K562 (cell line): ENCODE measurements around the gene SLC23A2. TPM values are rescaled to one million over a fixed set of nuclear protein-coding genes. Genes with fewer than 3 reads are reported as not detected.

Experiments used
- ATAC-seq: fragments of 200-7000 bp; cut with Tn5 transposase; 3 replicates; pipeline ENCODE4 v1.9.1; 2020; ENCODE audit warnings: moderate library complexity
- BruUV-seq: library from RNA; stranded (reverse); fragments of 400-500 nt; replicated peaks from 2 replicates; lab custom pipeline; 2021; lab: Mats Ljungman, UMichigan
- CTCF ChIA-PET: fragments of 300-600 bp; formaldehyde crosslinking; extraction: SDS; loops from one replicate; lab custom pipeline; 2021; ENCODE audit warnings: low intra/inter-chr PET ratio; lab: Yijun Ruan, JAX
- POLR2A ChIA-PET: fragments of 300-600, 350-650 bp; sonication (Branson Sonifier 250); formaldehyde crosslinking; extraction: SDS; loops from one replicate; lab custom pipeline; 2021; ENCODE audit warnings: antibody characterized with exemption, inconsistent platforms; lab: Yijun Ruan, JAX
- DNase-seq, 4 experiments: peaks; one replicate each; pipeline versions ENCODE4 v3.0.0 to v3.0.0-alpha.2; 2011 to 2018; ENCODE audit warnings: low spot score in 3 of 4, mixed read lengths in 3 of 4; ENCODE audit errors: extremely low read depth in 1 of 4
- FAIRE-seq: peaks from 2 replicates; lab custom pipeline; 2011; peaks lifted over from hg19 to GRCh38; lab: Jason Lieb, UNC
- H2AFZ ChIP-seq: 2 replicates; pipeline ENCODE4 v1.6.0; 2011; ENCODE audit warnings: low read depth, low read length, control low read depth, inconsistent platforms
- H3K27ac ChIP-seq: fragments of 200-600 bp; 3 replicates; pipeline ENCODE4 v1.8.0; 2011; ENCODE audit warnings: low read depth, mild to moderate bottlenecking, control low read depth, inconsistent platforms, low read length, moderate library complexity, mixed read lengths; ENCODE audit errors: extremely low read depth
- H3K27me3 ChIP-seq, 2 experiments: fragments of 300-600 bp in 1 of 2; 2 replicates in 1 of 2; 3 replicates in 1 of 2; pipeline versions ENCODE4 v1.6.0 to v1.8.0; 2011; ENCODE audit warnings: inconsistent platforms in 2 of 2, low read length in 2 of 2, mild to moderate bottlenecking in 1 of 2, mixed read lengths in 1 of 2, moderate library complexity in 1 of 2; ENCODE audit not compliant: control insufficient read depth in 2 of 2, insufficient read depth in 2 of 2
- H3K36me3 ChIP-seq: fragments of 300-600 bp; 3 replicates; pipeline ENCODE4 v1.8.0; 2011; ENCODE audit warnings: mild to moderate bottlenecking, low read length, inconsistent platforms; ENCODE audit not compliant: control insufficient read depth, insufficient read depth
- H3K4me1 ChIP-seq, 2 experiments: fragments of 200-600 bp in 1 of 2; replicated peaks in 1 of 2; 2 replicates in 1 of 2; 3 replicates in 1 of 2; pipeline versions ENCODE4 v1.5.1 to v1.8.0; 2011; ENCODE audit warnings: inconsistent platforms in 2 of 2, low read length in 2 of 2, mild to moderate bottlenecking in 1 of 2, mixed read lengths in 1 of 2, moderate library complexity in 1 of 2; ENCODE audit not compliant: control insufficient read depth in 2 of 2, insufficient read depth in 2 of 2
- H3K4me2 ChIP-seq: 2 replicates; pipeline ENCODE4 v1.6.1; 2011; ENCODE audit warnings: low read length, control low read depth, inconsistent platforms, mixed read lengths; ENCODE audit not compliant: insufficient read depth
- H3K4me3 ChIP-seq: fragments of 200-600 bp; sonication (generic), shearing (Covaris generic); 2 replicates; pipeline ENCODE4 v1.5.1; 2016; ENCODE audit warnings: control low read depth, inconsistent platforms
- H3K79me2 ChIP-seq: fragments of 200-600 bp; 3 replicates; pipeline ENCODE4 v1.8.0; 2011; ENCODE audit warnings: low read length, inconsistent platforms; ENCODE audit not compliant: control insufficient read depth, insufficient read depth
- H3K9ac ChIP-seq, 2 experiments: 2 replicates each; pipeline versions ENCODE4 v1.6.0 to v1.6.1; 2011; ENCODE audit warnings: low read depth in 2 of 2, low read length in 2 of 2, control low read depth in 1 of 2, inconsistent platforms in 1 of 2, mild to moderate bottlenecking in 1 of 2, mixed read lengths in 1 of 2; ENCODE audit not compliant: insufficient read depth in 1 of 2
- H3K9me1 ChIP-seq: one replicate; pipeline ENCODE4 v1.6.0; 2011; ENCODE audit warnings: inconsistent platforms, mild to moderate bottlenecking, low read length, moderate library complexity; ENCODE audit not compliant: control insufficient read depth, insufficient read depth
- H3K9me3 ChIP-seq: replicated peaks from 2 replicates; pipeline ENCODE4 v1.5.1; 2011; ENCODE audit warnings: low read depth, low read length, inconsistent platforms; ENCODE audit not compliant: control insufficient read depth, insufficient read depth
- H4K20me1 ChIP-seq: replicated peaks from 2 replicates; pipeline ENCODE4 v1.6.1; 2011; ENCODE audit warnings: low read length, inconsistent platforms, mixed read lengths; ENCODE audit not compliant: control insufficient read depth, insufficient read depth
- CBFB ChIP-seq: sonication (generic); formaldehyde crosslinking; IDR thresholded peaks from 2 replicates; pipeline ENCODE4 v1.4.0; 2020; ENCODE audit warnings: mild to moderate bottlenecking, missing genetic modification reagents
- GTF2E2 ChIP-seq: fragments of 200-800 bp; sonication (Bioruptor generic); IDR thresholded peaks from 2 replicates; pipeline ENCODE4 v1.6.1; 2016; ENCODE audit warnings: missing genetic modification characterization, missing compliant biosample characterization
- KDM1A ChIP-seq, 2 experiments: fragments of 450-650 bp; IDR thresholded peaks; 2 replicates each; pipeline ENCODE4 v1.6.1; 2016; ENCODE audit warnings: mild to moderate bottlenecking in 2 of 2
- POLR2G ChIP-seq: fragments of 200-400 bp; formaldehyde crosslinking; IDR thresholded peaks from 2 replicates; pipeline ENCODE4 v1.6.1; 2017; ENCODE audit warnings: low read depth, mild to moderate bottlenecking, antibody characterized with exemption, low read length, moderate library complexity
- THRAP3 ChIP-seq: fragments of 450-650 bp; IDR thresholded peaks from 2 replicates; pipeline ENCODE4 v1.6.1; 2016; ENCODE audit warnings: mild to moderate bottlenecking, inconsistent platforms, borderline replicate concordance
- ZNF23 ChIP-seq: fragments of 250-450 bp; sonication (Bioruptor Pico); IDR thresholded peaks from 2 replicates; pipeline ENCODE4 v1.4.0; 2020; ENCODE audit warnings: mild to moderate bottlenecking
- WGBS: fragments of 100-300 bp; shearing (Covaris generic); methylation state at CpG from one replicate; pipeline ENCODE4 v1.1.6; 2016; ENCODE audit warnings: low coverage, mixed read lengths; ENCODE audit not compliant: insufficient coverage; ENCODE audit errors: missing lambda C conversion rate; 5-methylcytosine and 5-hydroxymethylcytosine counted together
- in situ Hi-C: fragments of 300-500 bp; cut with MboI; formaldehyde crosslinking; loops from 4 replicates; pipeline ENCODE4 v1.15.0; 2018; ENCODE audit warnings: inconsistent platforms, mixed read lengths
- intact Hi-C: fragments of 100-400 bp; cut with micrococcal nuclease; formaldehyde crosslinking; loops from 2 replicates; pipeline ENCODE4 v1.14.2; 2022
- polyA plus RNA-seq, 8 experiments: library from polyadenylated mRNA; depleted of rRNA in 4 of 8; stranded (reverse) in 5 of 8; unstranded in 3 of 8; fragments of >200 nt; fragmentation: Nextera tagmentation in 2 of 8; fragmentation: Illumina TruSeq in 1 of 8; extraction: Ambion mirVana in 2 of 8; extraction: Trizol in 1 of 8; gene quantifications; 2 replicates each; pipeline versions ENCODE4 v1.2.1 to v1.2.3, GENCODE V29; 2011 to 2014; ENCODE audit warnings: inconsistent platforms in 1 of 8, missing spikeins in 1 of 8
- total RNA-seq, 7 experiments: library from RNA; depleted of rRNA in 6 of 7; stranded (reverse); fragments of >200 nt in 6 of 7; fragmentation: Illumina TruSeq in 2 of 7; extraction: Trizol in 2 of 7; gene quantifications; 2 replicates each; pipeline versions ENCODE4 v1.2.1 to v1.2.3, GENCODE V29; 2011 to 2021; ENCODE audit warnings: low replicate concordance in 1 of 7
- TF ChIP-seq, protein P1 (sequence below): IDR thresholded peaks from 2 replicates; pipeline ENCODE4 v1.6.1; 2012; ENCODE audit warnings: low read depth, low read length, improper control_type of control experiment, borderline replicate concordance

The SLC23A2 gene
- total and polyA plus RNA-seq, 9 of the 15 experiments (the other 6 are each of a cell fraction or from before 2014, with no cell fraction given) = 0.39 to 6.7 (median 3.2) TPM

DNA sequence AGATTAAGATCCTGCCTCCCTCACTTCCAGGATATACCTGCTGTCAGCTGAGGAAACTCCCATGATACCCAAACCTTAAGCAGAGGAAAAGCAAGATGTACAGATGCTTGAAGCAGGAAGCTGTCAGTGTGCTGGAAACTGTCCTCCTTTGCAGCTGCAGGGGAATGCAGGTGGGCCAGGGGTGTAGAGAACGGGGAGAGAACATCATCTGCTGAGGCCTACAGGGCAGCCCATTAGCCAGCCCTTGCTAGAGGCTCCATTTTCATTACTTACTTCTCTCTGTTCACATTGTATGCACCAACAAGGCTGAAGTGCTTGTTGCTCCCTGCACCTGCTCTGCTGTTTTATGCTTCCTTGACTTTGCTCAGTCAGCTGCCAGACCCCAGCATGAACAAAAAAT lies 160.5 kb downstream of the SLC23A2 start:
- H3K9me1 ChIP-seq = peaks cover 3% of the 10 kb centered on the region
- DNase-seq (no peak), FAIRE-seq (no peak), ATAC-seq (no peak)
- no peak overlapping the region for H3K9ac ChIP-seq
- no peak overlapping the region for H3K4me3 ChIP-seq
- TF ChIP-seq GTF2E2 (tag) (no peak), KDM1A (IDR thresholded peaks at IDR 0.05) (no peak), ZNF23 (CRISPR knock-in tag) (no peak), THRAP3 (no peak), POLR2G (no peak), CBFB (no peak)
- TF ChIP-seq, protein P1, sequence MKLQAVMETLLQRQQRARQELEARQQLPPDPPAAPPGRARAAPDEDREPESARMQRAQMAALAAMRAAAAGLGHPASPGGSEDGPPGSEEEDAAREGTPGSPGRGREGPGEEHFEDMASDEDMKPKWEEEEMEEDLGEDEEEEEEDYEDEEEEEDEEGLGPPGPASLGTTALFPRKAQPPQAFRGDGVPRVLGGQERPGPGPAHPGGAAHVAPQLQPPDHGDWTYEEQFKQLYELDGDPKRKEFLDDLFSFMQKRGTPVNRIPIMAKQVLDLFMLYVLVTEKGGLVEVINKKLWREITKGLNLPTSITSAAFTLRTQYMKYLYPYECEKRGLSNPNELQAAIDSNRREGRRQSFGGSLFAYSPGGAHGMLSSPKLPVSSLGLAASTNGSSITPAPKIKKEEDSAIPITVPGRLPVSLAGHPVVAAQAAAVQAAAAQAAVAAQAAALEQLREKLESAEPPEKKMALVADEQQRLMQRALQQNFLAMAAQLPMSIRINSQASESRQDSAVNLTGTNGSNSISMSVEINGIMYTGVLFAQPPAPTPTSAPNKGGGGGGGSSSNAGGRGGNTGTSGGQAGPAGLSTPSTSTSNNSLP = no peak
- intact Hi-C loops (no loop called here), in situ Hi-C loops (no loop called here)
- H3K36me3 ChIP-seq = no peaks in the 10 kb centered on the region
- no peaks in the 10 kb centered on the region for H3K4me1 ChIP-seq
- CTCF ChIA-PET = no interaction called here
- H4K20me1 ChIP-seq = no peaks in the 10 kb centered on the region
- H3K27ac ChIP-seq = no peak overlapping the region
- no TSS peak for BruUV-seq
- no peak overlapping the region for H3K4me2 ChIP-seq
- no peaks in the 10 kb centered on the region for H3K9me3 ChIP-seq
- H3K27me3 ChIP-seq = peaks cover 3 to 19% of the 10 kb centered on the region in 2 experiments; a peak in 2 of 5 replicates
- POLR2A ChIA-PET = interaction anchor here (0.5 kb wide), 1 partner anchor 20 kb away, joined by 3 read pairs; no protein-coding TSS in a partner anchor
- no peak overlapping the region for H2AFZ ChIP-seq
- H3K79me2 ChIP-seq = no peaks in the 10 kb centered on the region
- 10% methylated on average over 1 of the region's 1 CpG for WGBS
